HCT116 (cell line): Measurements from ENCODE around the gene PLPP7. TPM values are rescaled to one million over a fixed set of nuclear protein-coding genes. Genes with fewer than 3 reads are reported as not detected.

Source experiments
- ATAC-seq: fragments of 200-7000 bp; cut with Tn5 transposase; 2 replicates; pipeline ENCODE4 v1.9.1; 2020; ENCODE audit warnings: mild to moderate bottlenecking, moderate library complexity
- BruUV-seq: library from RNA; stranded (reverse); fragments of 400-500 nt; replicated peaks from 2 replicates; lab custom pipeline; 2021; lab: Mats Ljungman, UMichigan
- CTCF ChIA-PET: fragments of 300-600 bp; sonication (Branson Sonifier 250); formaldehyde crosslinking; loops from one replicate; lab custom pipeline; 2021; ENCODE audit warnings: antibody characterized with exemption; lab: Charles Lee
- POLR2A ChIA-PET: fragments of 300-600, 350-600 bp; sonication (Branson Sonifier 250); formaldehyde crosslinking; loops from one replicate; lab custom pipeline; 2021; ENCODE audit warnings: antibody characterized with exemption; lab: Charles Lee
- RAD21 ChIA-PET, 2 experiments: fragments of 300-600 bp; sonication (Branson Sonifier 250); formaldehyde crosslinking; loops; one replicate each; lab custom pipeline; 2023; ENCODE audit warnings: low total read pairs in 2 of 2; ENCODE audit not compliant: uncharacterized antibody in 2 of 2, unreplicated experiment in 2 of 2, low non-redundant PET in 1 of 2; lab: Charles Lee
- DNase-seq: peaks from one replicate; pipeline ENCODE4 v3.0.0-alpha.2; 2010; ENCODE audit warnings: low read depth, low spot score
- H2AFZ ChIP-seq: fragments of 200-600 bp; shearing (Covaris generic), sonication (generic); 2 replicates; pipeline ENCODE4 v1.6.1; 2017; ENCODE audit warnings: low read depth, mixed run types, mixed read lengths, antibody characterized with exemption, low read length; ENCODE audit not compliant: poor library complexity, severe bottlenecking
- H3K27ac ChIP-seq: 2 replicates; pipeline ENCODE4 v1.5.1; 2012; ENCODE audit warnings: low read depth, low read length
- H3K27me3 ChIP-seq: fragments of 200-600 bp; sonication (generic); 2 replicates; pipeline ENCODE4 v1.6.1; 2016; ENCODE audit warnings: mixed run types, low read length, mixed read lengths; ENCODE audit not compliant: insufficient read depth
- H3K36me3 ChIP-seq, 2 experiments: fragments of 200-500 bp in 1 of 2; fragments of 200-600 bp in 1 of 2; sonication (Bioruptor generic) in 1 of 2; sonication (generic) in 1 of 2; 2 replicates each; pipeline versions ENCODE4 v1.5.1 to v1.6.1; 2014 to 2016; ENCODE audit warnings: low read length in 2 of 2, inconsistent platforms in 1 of 2, mixed read lengths in 1 of 2, mixed run types in 1 of 2; ENCODE audit not compliant: insufficient read depth in 2 of 2, control insufficient read depth in 1 of 2
- H3K4me1 ChIP-seq, 2 experiments: fragments of 200-600 bp in 1 of 2; sonication (generic) in 1 of 2; 2 replicates each; pipeline versions ENCODE4 v1.5.1 to v1.6.1; 2012 to 2017; ENCODE audit warnings: low read length in 2 of 2, inconsistent platforms in 1 of 2, mild to moderate bottlenecking in 1 of 2, mixed read lengths in 1 of 2, mixed run types in 1 of 2, moderate library complexity in 1 of 2; ENCODE audit not compliant: insufficient read depth in 2 of 2, control insufficient read depth in 1 of 2
- H3K4me2 ChIP-seq: fragments of 200-600 bp; sonication (generic); 2 replicates; pipeline ENCODE4 v1.6.1; 2017; ENCODE audit warnings: mixed run types, low read length, mixed read lengths
- H3K4me3 ChIP-seq, 2 experiments: fragments of 200-600 bp in 1 of 2; sonication (generic) in 1 of 2; replicated peaks in 1 of 2; 2 replicates each; pipeline ENCODE4 v1.5.1; 2011 to 2016; ENCODE audit warnings: low read length in 2 of 2, control low read depth in 1 of 2, low read depth in 1 of 2, mild to moderate bottlenecking in 1 of 2, mixed read lengths in 1 of 2, mixed run types in 1 of 2
- H3K79me2 ChIP-seq: fragments of 200-600 bp; sonication (generic); 2 replicates; pipeline ENCODE4 v1.6.1; 2017; ENCODE audit warnings: mild to moderate bottlenecking, mixed run types, low read length, moderate library complexity, mixed read lengths; ENCODE audit not compliant: insufficient read depth
- H3K9ac ChIP-seq: fragments of 200-600 bp; sonication (generic); 2 replicates; pipeline ENCODE4 v1.6.1; 2016; ENCODE audit warnings: low read length, mixed read lengths
- H3K9me2 ChIP-seq: fragments of 200-600 bp; sonication (generic), shearing (Covaris generic); 2 replicates; pipeline ENCODE4 v1.6.1; 2017; ENCODE audit warnings: mixed run types, mild to moderate bottlenecking, moderate library complexity; ENCODE audit not compliant: insufficient read depth
- H3K9me3 ChIP-seq, 2 experiments: fragments of 200-500 bp in 1 of 2; fragments of 200-600 bp in 1 of 2; sonication (Bioruptor generic) in 1 of 2; sonication (generic) in 1 of 2; 2 replicates each; pipeline ENCODE4 v1.6.1; 2014 to 2017; ENCODE audit warnings: low read length in 2 of 2, mixed read lengths in 2 of 2, inconsistent platforms in 1 of 2, low read depth in 1 of 2, mild to moderate bottlenecking in 1 of 2, mixed run types in 1 of 2, moderate library complexity in 1 of 2; ENCODE audit not compliant: control insufficient read depth in 1 of 2, insufficient read depth in 1 of 2
- H4K20me1 ChIP-seq: fragments of 200-600 bp; sonication (generic), shearing (Covaris generic); 2 replicates; pipeline ENCODE4 v1.6.1; 2017; ENCODE audit warnings: mixed run types, mild to moderate bottlenecking, moderate library complexity; ENCODE audit not compliant: insufficient read depth
- CBX3 ChIP-seq: IDR thresholded peaks from 2 replicates; pipeline ENCODE4 v1.6.1; 2012; ENCODE audit warnings: low read depth
- CEBPB ChIP-seq: IDR thresholded peaks from 2 replicates; pipeline ENCODE4 v1.6.1; 2012; ENCODE audit warnings: low read depth
- EGR1 ChIP-seq: IDR thresholded peaks from 2 replicates; pipeline ENCODE4 v1.6.1; 2012; ENCODE audit warnings: low read depth
- FOSL1 ChIP-seq: IDR thresholded peaks from 2 replicates; pipeline ENCODE4 v1.6.1; 2012; ENCODE audit warnings: low read depth
- MAX ChIP-seq: IDR thresholded peaks from 2 replicates; pipeline ENCODE4 v1.6.1; 2012
- RAD21 ChIP-seq: IDR thresholded peaks from 2 replicates; pipeline ENCODE4 v1.6.1; 2012; ENCODE audit warnings: low read depth, mild to moderate bottlenecking
- SIN3A ChIP-seq: IDR thresholded peaks from 2 replicates; pipeline ENCODE4 v1.6.1; 2012; ENCODE audit warnings: low read depth
- SP1 ChIP-seq: IDR thresholded peaks from 2 replicates; pipeline ENCODE4 v1.6.1; 2012; ENCODE audit warnings: low read depth
- SRF ChIP-seq: IDR thresholded peaks from 2 replicates; pipeline ENCODE4 v1.6.1; 2012; ENCODE audit warnings: low read depth
- TCF7L2 ChIP-seq: IDR thresholded peaks from 2 replicates; pipeline ENCODE4 v1.7.0; 2011; ENCODE audit warnings: borderline replicate concordance, inconsistent platforms; ENCODE audit not compliant: insufficient read depth, insufficient read length; ENCODE audit errors: extremely low read depth
- ZFX ChIP-seq: fragments of 450-650 bp; IDR thresholded peaks from 2 replicates; pipeline ENCODE4 v1.6.1; 2017
- ZNF274 ChIP-seq: fragments of 200-500 bp; sonication (Bioruptor generic); IDR thresholded peaks from 2 replicates; pipeline ENCODE4 v1.6.1; 2014; ENCODE audit warnings: mild to moderate bottlenecking, low read depth, low read length, inconsistent platforms
- intact Hi-C: fragments of 100-400 bp; cut with micrococcal nuclease; formaldehyde crosslinking; loops from 2 replicates; pipeline ENCODE4 v1.10.0; 2022
- total RNA-seq: library from RNA; stranded (reverse); gene quantifications from one replicate; pipeline ENCODE4 v1.2.1, GENCODE V29; 2021; ENCODE audit not compliant: unreplicated experiment

PLPP7 gene
- total RNA-seq, 1 experiment from 2014 or later: 0.37 TPM

GRCh38 chr9:131324736-131325679 is 35.5 kb downstream of the PLPP7 start:
- no peaks in the 10 kb centered on the region for H3K79me2 ChIP-seq
- H3K4me3 ChIP-seq: no peak overlapping the region
- H4K20me1 ChIP-seq: no peaks in the 10 kb centered on the region
- no peak overlapping the region for H2AFZ ChIP-seq
- no peaks in the 10 kb centered on the region for H3K27me3 ChIP-seq
- H3K27ac ChIP-seq: no peak overlapping the region
- ChIA-PET POLR2A (no interaction called here), CTCF (interaction anchor here (1.4 kb wide), 1 partner anchor 11 kb away, joined by 5 read pairs; no protein-coding TSS in a partner anchor), RAD21 (no interaction called here)
- H3K4me1 ChIP-seq: no peaks in the 10 kb centered on the region
- no peak overlapping the region for H3K9ac ChIP-seq
- no peak for DNase-seq
- BruUV-seq: no TSS peak
- intact Hi-C loops: no loop called here
- no peaks in the 10 kb centered on the region for H3K9me3 ChIP-seq
- TF ChIP-seq SP1 (no peak), TCF7L2 (no peak), EGR1 (no peak), SRF (no peak), ZFX (no peak), CBX3 (no peak), FOSL1 (no peak)
- H3K4me2 ChIP-seq: no peak overlapping the region
- H3K9me2 ChIP-seq: no peaks in the 10 kb centered on the region
- ATAC-seq: no peak
- no peaks in the 10 kb centered on the region for H3K36me3 ChIP-seq

GRCh38 chr9:131329241-131329641 is 39.7 kb downstream of the PLPP7 start:
- Histone ChIP-seq H4K20me1 (no peaks in the 10 kb centered on the region), H3K4me1 (peaks cover 5 to 27% of the 10 kb centered on the region in 2 experiments), H3K9ac (no peak overlapping the region), H3K27ac (no peak overlapping the region), H3K9me2 (no peaks in the 10 kb centered on the region), H3K36me3 (no peaks in the 10 kb centered on the region)
- no peak for TF ChIP-seq RAD21
- TF ChIP-seq EGR1: no peak
- no peak for TF ChIP-seq CBX3
- TF ChIP-seq CEBPB: no peak
- no peak for TF ChIP-seq SIN3A
- no peak for TF ChIP-seq FOSL1
- TF ChIP-seq ZNF274: no peak
- TF ChIP-seq MAX: no peak
- TF ChIP-seq, all 23 proteins: peak for 0
- intact Hi-C loops: no loop called here
- no TSS peak for BruUV-seq
- Histone ChIP-seq H3K79me2 (no peaks in the 10 kb centered on the region), H3K27me3 (no peaks in the 10 kb centered on the region), H3K4me2 (no peak overlapping the region), H3K9me3 (no peaks in the 10 kb centered on the region), H3K4me3 (no peak overlapping the region), H2AFZ (no peak overlapping the region)
- POLR2A ChIA-PET: no interaction called here
- RAD21 ChIA-PET: no interaction called here
- ATAC-seq (no peak), DNase-seq (no peak)
- CTCF ChIA-PET: no interaction called here
